ENCODE results near the gene SLC25A41. TPM values are rescaled to one million over a fixed set of nuclear protein-coding genes. Genes with fewer than 3 reads are reported as not detected.

The SLC25A41 gene
- polyA plus RNA-seq, 1 donor from 2014 or later = 3.8 TPM

- no peaks in the 10 kb centered on the region for H3F3A ChIP-seq (ENCODE audit: insufficient read depth, low read length, poor library complexity, severe bottlenecking)
- no peak for TF ChIP-seq SMC3 (conservative IDR thresholded peaks at IDR 0.05; ENCODE audit: poor library complexity)
- TF ChIP-seq, protein P1, sequence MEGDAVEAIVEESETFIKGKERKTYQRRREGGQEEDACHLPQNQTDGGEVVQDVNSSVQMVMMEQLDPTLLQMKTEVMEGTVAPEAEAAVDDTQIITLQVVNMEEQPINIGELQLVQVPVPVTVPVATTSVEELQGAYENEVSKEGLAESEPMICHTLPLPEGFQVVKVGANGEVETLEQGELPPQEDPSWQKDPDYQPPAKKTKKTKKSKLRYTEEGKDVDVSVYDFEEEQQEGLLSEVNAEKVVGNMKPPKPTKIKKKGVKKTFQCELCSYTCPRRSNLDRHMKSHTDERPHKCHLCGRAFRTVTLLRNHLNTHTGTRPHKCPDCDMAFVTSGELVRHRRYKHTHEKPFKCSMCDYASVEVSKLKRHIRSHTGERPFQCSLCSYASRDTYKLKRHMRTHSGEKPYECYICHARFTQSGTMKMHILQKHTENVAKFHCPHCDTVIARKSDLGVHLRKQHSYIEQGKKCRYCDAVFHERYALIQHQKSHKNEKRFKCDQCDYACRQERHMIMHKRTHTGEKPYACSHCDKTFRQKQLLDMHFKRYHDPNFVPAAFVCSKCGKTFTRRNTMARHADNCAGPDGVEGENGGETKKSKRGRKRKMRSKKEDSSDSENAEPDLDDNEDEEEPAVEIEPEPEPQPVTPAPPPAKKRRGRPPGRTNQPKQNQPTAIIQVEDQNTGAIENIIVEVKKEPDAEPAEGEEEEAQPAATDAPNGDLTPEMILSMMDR (IDR thresholded peaks at IDR 0.05; ENCODE audit: poor library complexity, severe bottlenecking) = no peak
- no peak for TF ChIP-seq EP300 (conservative IDR thresholded peaks at IDR 0.05; ENCODE audit: poor library complexity, severe bottlenecking)
- no peak for TF ChIP-seq EZH2 (IDR thresholded peaks at IDR 0.05; ENCODE audit: borderline replicate concordance, insufficient read depth, low read length, poor library complexity, severe bottlenecking)
- TF ChIP-seq MXI1 (conservative IDR thresholded peaks at IDR 0.05; ENCODE audit: poor library complexity, severe bottlenecking) = no peak
- TF ChIP-seq, protein P2, sequence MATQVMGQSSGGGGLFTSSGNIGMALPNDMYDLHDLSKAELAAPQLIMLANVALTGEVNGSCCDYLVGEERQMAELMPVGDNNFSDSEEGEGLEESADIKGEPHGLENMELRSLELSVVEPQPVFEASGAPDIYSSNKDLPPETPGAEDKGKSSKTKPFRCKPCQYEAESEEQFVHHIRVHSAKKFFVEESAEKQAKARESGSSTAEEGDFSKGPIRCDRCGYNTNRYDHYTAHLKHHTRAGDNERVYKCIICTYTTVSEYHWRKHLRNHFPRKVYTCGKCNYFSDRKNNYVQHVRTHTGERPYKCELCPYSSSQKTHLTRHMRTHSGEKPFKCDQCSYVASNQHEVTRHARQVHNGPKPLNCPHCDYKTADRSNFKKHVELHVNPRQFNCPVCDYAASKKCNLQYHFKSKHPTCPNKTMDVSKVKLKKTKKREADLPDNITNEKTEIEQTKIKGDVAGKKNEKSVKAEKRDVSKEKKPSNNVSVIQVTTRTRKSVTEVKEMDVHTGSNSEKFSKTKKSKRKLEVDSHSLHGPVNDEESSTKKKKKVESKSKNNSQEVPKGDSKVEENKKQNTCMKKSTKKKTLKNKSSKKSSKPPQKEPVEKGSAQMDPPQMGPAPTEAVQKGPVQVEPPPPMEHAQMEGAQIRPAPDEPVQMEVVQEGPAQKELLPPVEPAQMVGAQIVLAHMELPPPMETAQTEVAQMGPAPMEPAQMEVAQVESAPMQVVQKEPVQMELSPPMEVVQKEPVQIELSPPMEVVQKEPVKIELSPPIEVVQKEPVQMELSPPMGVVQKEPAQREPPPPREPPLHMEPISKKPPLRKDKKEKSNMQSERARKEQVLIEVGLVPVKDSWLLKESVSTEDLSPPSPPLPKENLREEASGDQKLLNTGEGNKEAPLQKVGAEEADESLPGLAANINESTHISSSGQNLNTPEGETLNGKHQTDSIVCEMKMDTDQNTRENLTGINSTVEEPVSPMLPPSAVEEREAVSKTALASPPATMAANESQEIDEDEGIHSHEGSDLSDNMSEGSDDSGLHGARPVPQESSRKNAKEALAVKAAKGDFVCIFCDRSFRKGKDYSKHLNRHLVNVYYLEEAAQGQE (IDR thresholded peaks at IDR 0.05; ENCODE audit: borderline replicate concordance) = no peak
- TF ChIP-seq POLR2AphosphoS5 (IDR thresholded peaks at IDR 0.05) = no peak
- TF ChIP-seq TAF1 (IDR thresholded peaks at IDR 0.05; ENCODE audit: low read depth) = no peak
- no peak for TF ChIP-seq RAD21 (conservative IDR thresholded peaks at IDR 0.05)
- no peak overlapping the region for H3K27ac ChIP-seq (ENCODE audit: low read length)
- no peak overlapping the region for H2AFZ ChIP-seq (ENCODE audit: low read depth, low read length)
- no peaks in the 10 kb centered on the region for H4K20me1 ChIP-seq (ENCODE audit: insufficient read depth)
- no peak overlapping the region for H3K9ac ChIP-seq (ENCODE audit: low read length)
- H3K9me2 ChIP-seq (ENCODE audit: insufficient read depth, low read length) = no peaks in the 10 kb centered on the region
- H3K9me3 ChIP-seq (ENCODE audit: low read length) = peaks cover 11% of the 10 kb centered on the region
- peaks cover 20% of the 10 kb centered on the region for H3K36me3 ChIP-seq (ENCODE audit: insufficient read depth, low read length)
- no peak overlapping the region for H3K4me2 ChIP-seq (ENCODE audit: low read length)
- no peak overlapping the region for H3K4me3 ChIP-seq (ENCODE audit: low read length)
- H3K27me3 ChIP-seq (ENCODE audit: insufficient read depth, low read depth, low read length) = no peaks in the 10 kb centered on the region
- H3K79me2 ChIP-seq (replicated peaks; ENCODE audit: insufficient read depth, low read length) = no peaks in the 10 kb centered on the region
Observed at GRCh38 chr19:6450166-6450565, 16.6 kb upstream of the SLC25A41 start.

GRCh38 chr19:6448045-6448444 lies 14.5 kb upstream of the SLC25A41 start:
- no peaks in the 10 kb centered on the region for H3K36me3 ChIP-seq (ENCODE audit: insufficient read depth, low read length)
- no peak overlapping the region for H3K9ac ChIP-seq (ENCODE audit: low read length)
- H3K9me2 ChIP-seq (ENCODE audit: insufficient read depth, low read length) = no peaks in the 10 kb centered on the region
- H3K27me3 ChIP-seq (ENCODE audit: insufficient read depth, low read depth, low read length) = no peaks in the 10 kb centered on the region
- H2AFZ ChIP-seq (ENCODE audit: low read depth, low read length) = no peak overlapping the region
- H3K79me2 ChIP-seq (replicated peaks; ENCODE audit: insufficient read depth, low read length) = no peaks in the 10 kb centered on the region
- no peaks in the 10 kb centered on the region for H3K9me3 ChIP-seq (ENCODE audit: low read length)
- H3K4me3 ChIP-seq (ENCODE audit: low read length) = no peak overlapping the region
- H3K4me2 ChIP-seq (ENCODE audit: low read length) = no peak overlapping the region
- H3K27ac ChIP-seq (ENCODE audit: low read length) = no peak overlapping the region
- TF ChIP-seq EP300 (conservative IDR thresholded peaks at IDR 0.05; ENCODE audit: poor library complexity, severe bottlenecking) (no peak), POLR2AphosphoS5 (IDR thresholded peaks at IDR 0.05) (no peak), EZH2 (IDR thresholded peaks at IDR 0.05; ENCODE audit: borderline replicate concordance, insufficient read depth, low read length, poor library complexity, severe bottlenecking) (no peak), SMC3 (conservative IDR thresholded peaks at IDR 0.05; ENCODE audit: poor library complexity) (no peak), TAF1 (IDR thresholded peaks at IDR 0.05; ENCODE audit: low read depth) (no peak), RAD21 (conservative IDR thresholded peaks at IDR 0.05) (no peak)
- TF ChIP-seq, protein P1 (IDR thresholded peaks at IDR 0.05; ENCODE audit: poor library complexity, severe bottlenecking) = no peak
- no peaks in the 10 kb centered on the region for H4K20me1 ChIP-seq (ENCODE audit: insufficient read depth)
- no peaks in the 10 kb centered on the region for H3F3A ChIP-seq (ENCODE audit: insufficient read depth, low read length, poor library complexity, severe bottlenecking)
